K562 (cell line): Measurements from ENCODE around the gene TBL1X. TPM values are rescaled to one million over a fixed set of nuclear protein-coding genes. Genes with fewer than 3 reads are reported as not detected.

ENCODE experiments used
- ATAC-seq: fragments of 200-7000 bp; cut with Tn5 transposase; 3 replicates; pipeline ENCODE4 v1.9.1; 2020; ENCODE audit warnings: moderate library complexity
- BruUV-seq: library from RNA; stranded (reverse); fragments of 400-500 nt; replicated peaks from 2 replicates; lab custom pipeline; 2021; lab: Mats Ljungman, UMichigan
- CTCF ChIA-PET: fragments of 300-600 bp; formaldehyde crosslinking; extraction: SDS; loops from one replicate; lab custom pipeline; 2021; ENCODE audit warnings: low intra/inter-chr PET ratio; lab: Yijun Ruan, JAX
- POLR2A ChIA-PET: fragments of 300-600, 350-650 bp; sonication (Branson Sonifier 250); formaldehyde crosslinking; extraction: SDS; loops from one replicate; lab custom pipeline; 2021; ENCODE audit warnings: antibody characterized with exemption, inconsistent platforms; lab: Yijun Ruan, JAX
- DNase-seq, 4 experiments: peaks; one replicate each; pipeline versions ENCODE4 v3.0.0 to v3.0.0-alpha.2; 2011 to 2018; ENCODE audit warnings: low spot score in 3 of 4, mixed read lengths in 3 of 4; ENCODE audit errors: extremely low read depth in 1 of 4
- FAIRE-seq: peaks from 2 replicates; lab custom pipeline; 2011; peaks lifted over from hg19 to GRCh38; lab: Jason Lieb, UNC
- H2AFZ ChIP-seq: 2 replicates; pipeline ENCODE4 v1.6.0; 2011; ENCODE audit warnings: low read depth, low read length, control low read depth, inconsistent platforms
- H3K27ac ChIP-seq: fragments of 200-600 bp; 3 replicates; pipeline ENCODE4 v1.8.0; 2011; ENCODE audit warnings: low read depth, mild to moderate bottlenecking, control low read depth, inconsistent platforms, low read length, moderate library complexity, mixed read lengths; ENCODE audit errors: extremely low read depth
- H3K27me3 ChIP-seq, 2 experiments: fragments of 300-600 bp in 1 of 2; 2 replicates in 1 of 2; 3 replicates in 1 of 2; pipeline versions ENCODE4 v1.6.0 to v1.8.0; 2011; ENCODE audit warnings: inconsistent platforms in 2 of 2, low read length in 2 of 2, mild to moderate bottlenecking in 1 of 2, mixed read lengths in 1 of 2, moderate library complexity in 1 of 2; ENCODE audit not compliant: control insufficient read depth in 2 of 2, insufficient read depth in 2 of 2
- H3K36me3 ChIP-seq: fragments of 300-600 bp; 3 replicates; pipeline ENCODE4 v1.8.0; 2011; ENCODE audit warnings: mild to moderate bottlenecking, low read length, inconsistent platforms; ENCODE audit not compliant: control insufficient read depth, insufficient read depth
- H3K4me1 ChIP-seq, 2 experiments: fragments of 200-600 bp in 1 of 2; replicated peaks in 1 of 2; 2 replicates in 1 of 2; 3 replicates in 1 of 2; pipeline versions ENCODE4 v1.5.1 to v1.8.0; 2011; ENCODE audit warnings: inconsistent platforms in 2 of 2, low read length in 2 of 2, mild to moderate bottlenecking in 1 of 2, mixed read lengths in 1 of 2, moderate library complexity in 1 of 2; ENCODE audit not compliant: control insufficient read depth in 2 of 2, insufficient read depth in 2 of 2
- H3K4me2 ChIP-seq: 2 replicates; pipeline ENCODE4 v1.6.1; 2011; ENCODE audit warnings: low read length, control low read depth, inconsistent platforms, mixed read lengths; ENCODE audit not compliant: insufficient read depth
- H3K4me3 ChIP-seq: fragments of 200-600 bp; sonication (generic), shearing (Covaris generic); 2 replicates; pipeline ENCODE4 v1.5.1; 2016; ENCODE audit warnings: control low read depth, inconsistent platforms
- H3K79me2 ChIP-seq: fragments of 200-600 bp; 3 replicates; pipeline ENCODE4 v1.8.0; 2011; ENCODE audit warnings: low read length, inconsistent platforms; ENCODE audit not compliant: control insufficient read depth, insufficient read depth
- H3K9ac ChIP-seq, 2 experiments: 2 replicates each; pipeline versions ENCODE4 v1.6.0 to v1.6.1; 2011; ENCODE audit warnings: low read depth in 2 of 2, low read length in 2 of 2, control low read depth in 1 of 2, inconsistent platforms in 1 of 2, mild to moderate bottlenecking in 1 of 2, mixed read lengths in 1 of 2; ENCODE audit not compliant: insufficient read depth in 1 of 2
- H3K9me1 ChIP-seq: one replicate; pipeline ENCODE4 v1.6.0; 2011; ENCODE audit warnings: inconsistent platforms, mild to moderate bottlenecking, low read length, moderate library complexity; ENCODE audit not compliant: control insufficient read depth, insufficient read depth
- H3K9me3 ChIP-seq: replicated peaks from 2 replicates; pipeline ENCODE4 v1.5.1; 2011; ENCODE audit warnings: low read depth, low read length, inconsistent platforms; ENCODE audit not compliant: control insufficient read depth, insufficient read depth
- H4K20me1 ChIP-seq: replicated peaks from 2 replicates; pipeline ENCODE4 v1.6.1; 2011; ENCODE audit warnings: low read length, inconsistent platforms, mixed read lengths; ENCODE audit not compliant: control insufficient read depth, insufficient read depth
- BACH1 ChIP-seq: fragments of 200-800 bp; sonication (Bioruptor generic); IDR thresholded peaks from 2 replicates; pipeline ENCODE4 v1.6.1; 2016; ENCODE audit warnings: missing genetic modification characterization, missing compliant biosample characterization
- BCL6 ChIP-seq: fragments of 250-450 bp; sonication (Bioruptor Pico); IDR thresholded peaks from 2 replicates; pipeline ENCODE4 v1.4.0; 2020
- CSDE1 ChIP-seq, 2 experiments: fragments of 450-650 bp; IDR thresholded peaks; 2 replicates each; pipeline ENCODE4 v1.6.1; 2016; ENCODE audit warnings: mild to moderate bottlenecking in 1 of 2
- E2F3 ChIP-seq: fragments of 250-450 bp; sonication (Bioruptor Pico); IDR thresholded peaks from 2 replicates; pipeline ENCODE4 v1.4.0; 2020; ENCODE audit warnings: mild to moderate bottlenecking
- MAZ ChIP-seq, 2 experiments: fragments of 450-650 bp in 1 of 2; sonication (generic) in 1 of 2; formaldehyde crosslinking; IDR thresholded peaks in 1 of 2; conservative IDR thresholded peaks in 1 of 2; 2 replicates each; pipeline versions ENCODE4 v1.4.0 to v1.5.0; 2020; ENCODE audit warnings: mild to moderate bottlenecking in 1 of 2, missing genetic modification reagents in 1 of 2
- MTF1 ChIP-seq: fragments of 250-450 bp; sonication (Bioruptor Pico); IDR thresholded peaks from 2 replicates; pipeline ENCODE4 v1.9.0; 2021; ENCODE audit warnings: moderate library complexity, mild to moderate bottlenecking, inconsistent platforms, borderline replicate concordance
- TCF7L2 ChIP-seq: fragments of 150-350 bp; IDR thresholded peaks from 2 replicates; pipeline ENCODE4 v1.6.1; 2016; ENCODE audit warnings: low read depth, mild to moderate bottlenecking, low read length, moderate library complexity
- ZBTB17 ChIP-seq: fragments of 450-650 bp; formaldehyde crosslinking; IDR thresholded peaks from 2 replicates; pipeline ENCODE4 v1.4.0; 2020; ENCODE audit warnings: mild to moderate bottlenecking
- ZC3H4 ChIP-seq: sonication (generic); formaldehyde crosslinking; IDR thresholded peaks from 2 replicates; pipeline ENCODE4 v1.9.0; 2021; ENCODE audit warnings: missing genetic modification reagents, borderline replicate concordance
- ZNF134 ChIP-seq: fragments of 250-450 bp; sonication (Bioruptor Pico); conservative IDR thresholded peaks from 2 replicates; pipeline ENCODE4 v1.4.0; 2020
- ZNF165 ChIP-seq: fragments of 250-450 bp; sonication (Bioruptor Pico); IDR thresholded peaks from 2 replicates; pipeline ENCODE4 v1.4.0; 2020; ENCODE audit warnings: borderline replicate concordance
- ZNF57 ChIP-seq: fragments of 450-650 bp; formaldehyde crosslinking; IDR thresholded peaks from 2 replicates; pipeline ENCODE4 v1.4.0; 2020; ENCODE audit warnings: mild to moderate bottlenecking, moderate library complexity
- ZNF766 ChIP-seq: fragments of 200-800 bp; sonication (Bioruptor generic); conservative IDR thresholded peaks from 2 replicates; pipeline ENCODE4 v1.6.1; 2016; ENCODE audit warnings: missing genetic modification characterization, missing compliant biosample characterization
- WGBS: fragments of 100-300 bp; shearing (Covaris generic); methylation state at CpG from one replicate; pipeline ENCODE4 v1.1.6; 2016; ENCODE audit warnings: low coverage, mixed read lengths; ENCODE audit not compliant: insufficient coverage; ENCODE audit errors: missing lambda C conversion rate; 5-methylcytosine and 5-hydroxymethylcytosine counted together
- in situ Hi-C: fragments of 300-500 bp; cut with MboI; formaldehyde crosslinking; loops from 4 replicates; pipeline ENCODE4 v1.15.0; 2018; ENCODE audit warnings: inconsistent platforms, mixed read lengths
- intact Hi-C: fragments of 100-400 bp; cut with micrococcal nuclease; formaldehyde crosslinking; loops from 2 replicates; pipeline ENCODE4 v1.14.2; 2022
- polyA plus RNA-seq, 8 experiments: library from polyadenylated mRNA; depleted of rRNA in 4 of 8; stranded (reverse) in 5 of 8; unstranded in 3 of 8; fragments of >200 nt; fragmentation: Nextera tagmentation in 2 of 8; fragmentation: Illumina TruSeq in 1 of 8; extraction: Ambion mirVana in 2 of 8; extraction: Trizol in 1 of 8; gene quantifications; 2 replicates each; pipeline versions ENCODE4 v1.2.1 to v1.2.3, GENCODE V29; 2011 to 2014; ENCODE audit warnings: inconsistent platforms in 1 of 8, missing spikeins in 1 of 8
- total RNA-seq, 7 experiments: library from RNA; depleted of rRNA in 6 of 7; stranded (reverse); fragments of >200 nt in 6 of 7; fragmentation: Illumina TruSeq in 2 of 7; extraction: Trizol in 2 of 7; gene quantifications; 2 replicates each; pipeline versions ENCODE4 v1.2.1 to v1.2.3, GENCODE V29; 2011 to 2021; ENCODE audit warnings: low replicate concordance in 1 of 7

The TBL1X gene
- total and polyA plus RNA-seq, 9 of the 15 experiments (the other 6 are each of a cell fraction or from before 2014, with no cell fraction given): 6.0 to 49.6 (median 19.7) TPM

- no peak for FAIRE-seq
- no peak overlapping the region for H3K4me3 ChIP-seq
- H3K9ac ChIP-seq: no peak overlapping the region
- 42% methylated on average over 5 of the region's 6 CpGs for WGBS
- no peak overlapping the region for H3K4me2 ChIP-seq
- POLR2A ChIA-PET: no interaction called here
- intact Hi-C loops: loop anchor here (5.0 kb wide), 1 partner anchor 46 kb away; no protein-coding TSS in a partner anchor
- H3K27me3 ChIP-seq: no peaks in the 10 kb centered on the region
- TF ChIP-seq ZBTB17 (no peak), ZNF766 (CRISPR knock-in tag) (no peak), BCL6 (no peak), MAZ (CRISPR knock-in tag; conservative IDR thresholded peaks at IDR 0.05 in 1 of 2, IDR thresholded peaks at IDR 0.05 in 1 of 2) (no peak), TCF7L2 (no peak), MTF1 (no peak), BACH1 (tag) (no peak), ZNF57 (no peak), CSDE1 (IDR thresholded peaks at IDR 0.05) (no peak), ZC3H4 (CRISPR knock-in tag) (no peak), ZNF165 (CRISPR knock-in tag) (no peak), ZNF134 (no peak), E2F3 (CRISPR knock-in tag) (no peak)
- TF ChIP-seq, all 486 proteins: peak for 0
- in situ Hi-C loops: no loop called here
- Histone ChIP-seq H3K79me2 (no peaks in the 10 kb centered on the region), H3K9me1 (no peaks in the 10 kb centered on the region), H3K4me1 (peaks cover 6 to 9% of the 10 kb centered on the region in 2 experiments; a peak in 2 of 5 replicates), H3K9me3 (no peaks in the 10 kb centered on the region), H3K36me3 (no peaks in the 10 kb centered on the region), H3K27ac (no peak overlapping the region), H4K20me1 (no peaks in the 10 kb centered on the region), H2AFZ (no peak overlapping the region)
- BruUV-seq: no TSS peak
- DNase-seq: no peak
- CTCF ChIA-PET: no interaction called here
- no peak for ATAC-seq
Observed at GRCh38 chrX:9416562-9417348, 48.1 kb upstream of the TBL1X start.
